ENCODE results near the gene SH3RF3.

- TF ChIP-seq POLR2A (IDR thresholded peaks at IDR 0.05) (no peak), CTCF (IDR thresholded peaks at IDR 0.05 in 4 of 5, conservative IDR thresholded peaks at IDR 0.05 in 1 of 5) (no peak)
These were observed 225.1 kb downstream of the SH3RF3 start for GRCh38 chr2:109353806-109354745.
